B cell (primary cell): Measurements from ENCODE around the gene GLIPR2. TPM values are rescaled to one million over a fixed set of nuclear protein-coding genes. Genes with fewer than 3 reads are reported as not detected.
A peak's percentile ranks its signal among the peaks of the same experiment; 100 is the strongest.

ENCODE experiments used
- ATAC-seq: fragments of 200-7000 bp; cut with Tn5 transposase; one replicate; pipeline ENCODE4 v1.10.0; 2021; ENCODE audit warnings: low read depth, mild to moderate bottlenecking, moderate number of reproducible peaks, moderate library complexity
- CTCF ChIA-PET: fragments of 350-600 bp; sonication (Branson Sonifier 250); formaldehyde crosslinking; loops from one replicate; lab custom pipeline; 2021; ENCODE audit warnings: antibody characterized with exemption, inconsistent platforms; lab: Charles Lee
- POLR2A ChIA-PET: fragments of 350-600 bp; sonication (Branson Sonifier 250); formaldehyde crosslinking; loops from one replicate; lab custom pipeline; 2021; ENCODE audit warnings: antibody characterized with exemption; lab: Charles Lee
- DNase-seq: peaks from one replicate; pipeline ENCODE4 v3.0.0; 2013
- H2AFZ ChIP-seq: 2 replicates; pipeline ENCODE4 v1.6.1; 2012; ENCODE audit warnings: mild to moderate bottlenecking, low read depth, low read length; ENCODE audit not compliant: insufficient read depth, poor library complexity, severe bottlenecking
- H3K27ac ChIP-seq, 2 donors: 1 replicate in 1 of 2; 2 replicates in 1 of 2; pipeline ENCODE4 v1.5.1; 2012 to 2013; ENCODE audit warnings: low read length in 2 of 2, mild to moderate bottlenecking in 2 of 2, moderate library complexity in 1 of 2
- H3K27me3 ChIP-seq, 4 experiments: fragments of 200-600 bp in 1 of 4; sonication (generic) in 1 of 4; replicated peaks in 1 of 4; 1 replicate in 2 of 4; 2 replicates in 2 of 4; pipeline versions ENCODE4 v1.6.1 to v1.7.0; 2013 to 2016; ENCODE audit warnings: low read length in 3 of 4, mild to moderate bottlenecking in 2 of 4, mixed read lengths in 1 of 4, moderate library complexity in 1 of 4; ENCODE audit not compliant: insufficient read depth in 4 of 4, control insufficient read depth in 3 of 4; ENCODE audit errors: control extremely low read depth in 1 of 4
- H3K36me3 ChIP-seq, 2 experiments: replicated peaks in 1 of 2; 1 replicate in 1 of 2; 2 replicates in 1 of 2; pipeline versions ENCODE4 v1.6.1 to v1.7.1; 2013; ENCODE audit warnings: low read length in 1 of 2; ENCODE audit not compliant: insufficient read depth in 2 of 2, control insufficient read depth in 1 of 2; ENCODE audit errors: control extremely low read depth in 1 of 2, extremely low read depth in 1 of 2
- H3K4me1 ChIP-seq, 2 donors: fragments of 200-600 bp in 1 of 2; sonication (generic) in 1 of 2; 1 replicate in 1 of 2; 2 replicates in 1 of 2; pipeline versions ENCODE4 v1.5.1 to v1.6.1; 2013 to 2017; ENCODE audit warnings: low read length in 2 of 2; ENCODE audit not compliant: control insufficient read depth in 2 of 2, insufficient read depth in 2 of 2
- H3K4me2 ChIP-seq: replicated peaks from 2 replicates; pipeline ENCODE3; 2012; ENCODE audit warnings: mild to moderate bottlenecking, low read depth, low read length; ENCODE audit not compliant: poor library complexity, severe bottlenecking
- H3K4me3 ChIP-seq, 5 experiments: fragments of 200-600 bp in 1 of 5; sonication (generic) in 1 of 5; 1 replicate in 3 of 5; 2 replicates in 2 of 5; pipeline versions ENCODE4 v1.5.1 to v1.7.0; 2011 to 2016; ENCODE audit warnings: low read length in 4 of 5, mild to moderate bottlenecking in 4 of 5, low read depth in 2 of 5, control low read depth in 1 of 5, moderate library complexity in 1 of 5; ENCODE audit not compliant: insufficient read depth in 1 of 5; ENCODE audit errors: control extremely low read depth in 1 of 5, extremely low read depth in 1 of 5
- H3K79me2 ChIP-seq: fragments of 200-600 bp; sonication (generic); one replicate; pipeline ENCODE4 v1.6.0; 2016; ENCODE audit warnings: low read length; ENCODE audit not compliant: control insufficient read depth, insufficient read depth
- H3K9ac ChIP-seq: fragments of 200-600 bp; sonication (generic); 2 replicates; pipeline ENCODE4 v1.6.1; 2017; ENCODE audit warnings: mild to moderate bottlenecking, low read length, moderate library complexity
- H3K9me3 ChIP-seq, 3 donors: one replicate each; pipeline versions ENCODE4 v1.6.1 to v1.7.1; 2013; ENCODE audit warnings: low read length in 2 of 3; ENCODE audit not compliant: control insufficient read depth in 2 of 3, insufficient read depth in 1 of 3; ENCODE audit errors: control extremely low read depth in 1 of 3
- H4K20me1 ChIP-seq: 2 replicates; pipeline ENCODE4 v1.6.0; 2012; ENCODE audit warnings: mild to moderate bottlenecking, low read length; ENCODE audit not compliant: insufficient read depth, control insufficient read depth, poor library complexity, severe bottlenecking
- H3K27ac Mint-ChIP-seq: one replicate; pipeline ENCODE4 v1.8.0; 2021; ENCODE audit warnings: mixed read lengths
- H3K27me3 Mint-ChIP-seq: one replicate; pipeline ENCODE4 v1.8.0; 2021; ENCODE audit warnings: mixed read lengths
- H3K4me1 Mint-ChIP-seq: one replicate; pipeline ENCODE4 v1.8.0; 2021; ENCODE audit warnings: mixed read lengths
- H3K4me3 Mint-ChIP-seq: one replicate; pipeline ENCODE4 v1.8.0; 2021; ENCODE audit warnings: mixed read lengths
- H3K9me3 Mint-ChIP-seq: one replicate; pipeline ENCODE4 v1.8.0; 2022; ENCODE audit warnings: mixed read lengths; ENCODE audit not compliant: insufficient read depth
- EZH2 ChIP-seq: IDR thresholded peaks from 2 replicates; pipeline ENCODE4 v1.6.1; 2012; ENCODE audit warnings: borderline replicate concordance, low read depth, mild to moderate bottlenecking, moderate library complexity, low read length; ENCODE audit not compliant: insufficient read depth, poor library complexity, severe bottlenecking
- WGBS: methylation state at CpG from one replicate; pipeline ENCODE4 v1.1.5; 2013; ENCODE audit warnings: missing lambda C conversion rate; ENCODE audit not compliant: insufficient coverage; 5-methylcytosine and 5-hydroxymethylcytosine counted together
- intact Hi-C: fragments of 100-400 bp; cut with micrococcal nuclease; formaldehyde crosslinking; loops from one replicate; pipeline ENCODE4 v1.10.0; 2022
- polyA plus RNA-seq: library from polyadenylated mRNA; depleted of rRNA; stranded (reverse); fragments of >200 nt; gene quantifications from 2 replicates; pipeline ENCODE4 v1.2.3, GENCODE V29; 2012
- total RNA-seq, 2 donors: library from RNA; stranded (reverse); fragments of 120-200 nt in 1 of 2; gene quantifications; 1 replicate in 1 of 2; 2 replicates in 1 of 2; pipeline versions ENCODE4 v1.2.3 to v1.2.4, GENCODE V29; 2013 to 2022
- TF ChIP-seq, protein P1 (sequence below): fragments of 200-600 bp; IDR thresholded peaks from one replicate; pipeline ENCODE4 v1.8.0; 2022; ENCODE audit warnings: antibody characterized with exemption, mild to moderate bottlenecking

Gene GLIPR2
- total and polyA plus RNA-seq, 2 donors (not counting 1 experiment from before 2014, with no cell fraction given): 13.7 to 14.6 TPM

DNA sequence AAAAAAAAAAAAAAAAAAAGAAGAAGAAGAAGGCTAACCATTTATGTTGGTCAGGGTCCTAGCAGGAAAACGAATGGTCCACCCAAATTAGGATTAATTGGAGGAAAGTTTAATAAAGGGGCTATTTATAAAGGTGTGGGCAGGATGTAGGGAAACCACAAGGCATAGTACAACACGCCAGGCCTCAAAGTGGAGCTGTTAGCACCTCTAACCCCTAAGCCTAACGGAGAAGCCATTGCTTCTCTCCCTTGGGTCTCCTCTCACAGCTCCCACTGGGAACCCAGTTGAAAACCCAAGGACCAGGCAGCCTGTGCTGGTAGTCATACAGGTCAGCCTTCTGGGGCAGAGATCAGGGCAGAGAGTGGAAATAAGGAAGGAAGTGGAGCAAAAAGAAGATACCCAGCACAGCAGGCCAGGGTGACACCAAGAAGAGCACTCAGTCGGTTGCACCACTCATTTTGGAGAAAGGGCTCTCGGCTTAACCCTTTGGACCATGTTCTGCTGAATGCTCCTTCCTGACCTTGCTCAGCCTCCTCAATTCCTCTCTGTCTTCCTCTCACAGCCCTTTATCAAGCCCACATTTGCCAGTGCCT lies 8.8 kb upstream of the GLIPR2 start:
- ChIA-PET CTCF (interaction anchor here (1.4 kb wide), 1 partner anchor 25 kb away, joined by 4 read pairs; no protein-coding TSS in a partner anchor), POLR2A (no interaction called here)
- H3K4me3 Mint-ChIP-seq: no peak overlapping the region
- H3K9me3 Mint-ChIP-seq: no peaks in the 10 kb centered on the region
- TF ChIP-seq, protein P1, sequence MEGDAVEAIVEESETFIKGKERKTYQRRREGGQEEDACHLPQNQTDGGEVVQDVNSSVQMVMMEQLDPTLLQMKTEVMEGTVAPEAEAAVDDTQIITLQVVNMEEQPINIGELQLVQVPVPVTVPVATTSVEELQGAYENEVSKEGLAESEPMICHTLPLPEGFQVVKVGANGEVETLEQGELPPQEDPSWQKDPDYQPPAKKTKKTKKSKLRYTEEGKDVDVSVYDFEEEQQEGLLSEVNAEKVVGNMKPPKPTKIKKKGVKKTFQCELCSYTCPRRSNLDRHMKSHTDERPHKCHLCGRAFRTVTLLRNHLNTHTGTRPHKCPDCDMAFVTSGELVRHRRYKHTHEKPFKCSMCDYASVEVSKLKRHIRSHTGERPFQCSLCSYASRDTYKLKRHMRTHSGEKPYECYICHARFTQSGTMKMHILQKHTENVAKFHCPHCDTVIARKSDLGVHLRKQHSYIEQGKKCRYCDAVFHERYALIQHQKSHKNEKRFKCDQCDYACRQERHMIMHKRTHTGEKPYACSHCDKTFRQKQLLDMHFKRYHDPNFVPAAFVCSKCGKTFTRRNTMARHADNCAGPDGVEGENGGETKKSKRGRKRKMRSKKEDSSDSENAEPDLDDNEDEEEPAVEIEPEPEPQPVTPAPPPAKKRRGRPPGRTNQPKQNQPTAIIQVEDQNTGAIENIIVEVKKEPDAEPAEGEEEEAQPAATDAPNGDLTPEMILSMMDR: no peak
- H3K4me1 Mint-ChIP-seq: peaks cover 11% of the 10 kb centered on the region
- peaks cover 10 to 11% of the 10 kb centered on the region in 2 donors for H3K4me1 ChIP-seq
- H3K27ac Mint-ChIP-seq: no peak overlapping the region
- DNase-seq (no peak), ATAC-seq (peak; percentile 28)
- H3K9ac ChIP-seq: no peak overlapping the region
- H3K27ac ChIP-seq: no peak overlapping the region
- no peaks in the 10 kb centered on the region for H3K27me3 ChIP-seq
- no peaks in the 10 kb centered on the region for H3K36me3 ChIP-seq
- no peaks in the 10 kb centered on the region for H4K20me1 ChIP-seq
- intact Hi-C loops: no loop called here
- peak overlapping the region; percentile 59 for H2AFZ ChIP-seq
- 33% methylated on average over 2 of the region's 5 CpGs for WGBS
- H3K79me2 ChIP-seq: no peaks in the 10 kb centered on the region
- peak overlapping the region; percentile 45 for H3K4me2 ChIP-seq
- H3K4me3 ChIP-seq: no peak overlapping the region
- no peaks in the 10 kb centered on the region for H3K27me3 Mint-ChIP-seq
- H3K9me3 ChIP-seq: no peaks in the 10 kb centered on the region

DNA sequence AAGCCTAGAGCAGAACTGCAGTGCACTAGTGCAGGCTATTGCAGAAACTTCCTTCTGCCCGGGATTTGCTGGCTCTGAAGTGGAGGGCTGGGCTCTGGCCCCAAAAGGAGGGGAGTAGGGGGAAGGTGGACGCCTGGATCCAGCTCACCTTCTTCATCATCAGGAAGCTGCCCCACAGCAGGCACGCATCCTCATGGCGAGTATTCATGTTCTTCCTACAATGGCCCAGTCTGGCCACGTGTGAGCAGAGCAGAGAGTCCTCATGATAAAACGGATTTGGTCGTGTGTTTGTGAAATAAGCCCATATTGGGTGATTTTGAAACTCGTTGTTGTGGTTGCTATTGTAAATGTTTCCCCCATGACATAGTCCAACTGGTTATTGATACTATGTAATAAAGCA lies 8.2 kb upstream of the GLIPR2 start:
- Histone ChIP-seq H3K4me3 (no peak overlapping the region), H3K9me3 (no peaks in the 10 kb centered on the region), H3K4me1 (peaks cover 10 to 11% of the 10 kb centered on the region in 2 donors), H2AFZ (no peak overlapping the region), H3K27ac (no peak overlapping the region), H3K36me3 (no peaks in the 10 kb centered on the region), H3K4me2 (peak overlapping the region; percentile 45), H3K9ac (no peak overlapping the region), H3K79me2 (no peaks in the 10 kb centered on the region), H3K27me3 (no peaks in the 10 kb centered on the region), H4K20me1 (no peaks in the 10 kb centered on the region)
- Mint-ChIP-seq H3K27ac (peak overlapping the region; percentile 11), H3K27me3 (no peaks in the 10 kb centered on the region), H3K9me3 (no peaks in the 10 kb centered on the region), H3K4me3 (no peak overlapping the region), H3K4me1 (peaks cover 11% of the 10 kb centered on the region)
- TF ChIP-seq, protein P1: no peak
- no peak for TF ChIP-seq EZH2
- POLR2A ChIA-PET: no interaction called here
- CTCF ChIA-PET: no interaction called here
- 77% methylated on average over 7 of the region's 8 CpGs for WGBS
- no peak for ATAC-seq
- intact Hi-C loops: no loop called here
- no peak for DNase-seq
